Fibroblast of peridontal ligament (primary cell): ENCODE results near the gene ANKRD44.

Source experiments
- DNase-seq: peaks from one replicate; pipeline ENCODE4 v3.0.0-alpha.2; 2010; ENCODE audit errors: extremely low read depth

The ANKRD44 gene

GRCh38 chr2:197179744-197180498, 130.7 kb downstream of the ANKRD44 start:
- DNase-seq, result peak; percentile 72

GRCh38 chr2:197176522-197176921, 134.1 kb downstream of the ANKRD44 start:
- no peak for DNase-seq

- no peak for DNase-seq
Measured at GRCh38 chr2:197174539-197175094, 136.0 kb downstream of the ANKRD44 start.

- DNase-seq, result no peak
Measured at GRCh38 chr2:197171582-197171981, 139.0 kb downstream of the ANKRD44 start.

GRCh38 chr2:197170208-197170607, 140.4 kb downstream of the ANKRD44 start:
- DNase-seq, result no peak

GRCh38 chr2:197168705-197169104, 141.9 kb downstream of the ANKRD44 start:
- DNase-seq, result peak; percentile 71

GRCh38 chr2:197167608-197168314, 142.8 kb downstream of the ANKRD44 start:
- DNase-seq, result no peak

GRCh38 chr2:197165020-197165419, 145.6 kb downstream of the ANKRD44 start:
- DNase-seq, result no peak

GRCh38 chr2:197164141-197164754, 146.3 kb downstream of the ANKRD44 start:
- DNase-seq, result no peak

GRCh38 chr2:197163712-197164140, 146.9 kb downstream of the ANKRD44 start:
- DNase-seq, result no peak

- no peak for DNase-seq
Measured at GRCh38 chr2:197161774-197162173, 148.8 kb downstream of the ANKRD44 start.

- DNase-seq, result peak; percentile 54
Measured at GRCh38 chr2:197159661-197160211, 150.8 kb downstream of the ANKRD44 start.

- peak; percentile 31 for DNase-seq
Measured at GRCh38 chr2:197158591-197159550, 151.7 kb downstream of the ANKRD44 start.

- no peak for DNase-seq
Measured at GRCh38 chr2:197157879-197158537, 152.6 kb downstream of the ANKRD44 start.

GRCh38 chr2:197156771-197157170, 153.8 kb downstream of the ANKRD44 start:
- DNase-seq, result no peak

- DNase-seq, result peak; percentile 60
Measured at GRCh38 chr2:197152451-197153228, 157.9 kb downstream of the ANKRD44 start.

- DNase-seq, result no peak
Measured at GRCh38 chr2:197149546-197149945, 161.0 kb downstream of the ANKRD44 start.

GRCh38 chr2:197148401-197148800, 162.2 kb downstream of the ANKRD44 start:
- DNase-seq, result no peak

- DNase-seq, result no peak
Measured at GRCh38 chr2:197147942-197148341, 162.6 kb downstream of the ANKRD44 start.

- DNase-seq, result no peak
Measured at GRCh38 chr2:197146995-197147394, 163.6 kb downstream of the ANKRD44 start.
